HL-60 (cell line): Measurements from ENCODE around the gene OGDH.
A peak's percentile ranks its signal among the peaks of the same experiment; 100 is the strongest.

Source experiments
- CTCF ChIP-seq: IDR thresholded peaks from one replicate; pipeline ENCODE4 v1.5.1; 2011; ENCODE audit warnings: low read length, control low read depth, inconsistent platforms; ENCODE audit not compliant: insufficient read depth
- GABPA ChIP-seq: IDR thresholded peaks from 2 replicates; pipeline ENCODE4 v1.6.1; 2012; ENCODE audit warnings: low read depth
- POLR2AphosphoS5 ChIP-seq: IDR thresholded peaks from 2 replicates; pipeline ENCODE4 v1.6.1; 2012; ENCODE audit warnings: low read depth
- REST ChIP-seq: IDR thresholded peaks from 2 replicates; pipeline ENCODE4 v1.6.1; 2012; ENCODE audit warnings: low read depth; ENCODE audit not compliant: insufficient replicate concordance

GRCh38 chr7:44631458-44632115 is 25.2 kb downstream of the OGDH start:
- TF ChIP-seq CTCF (no peak), POLR2AphosphoS5 (peak; percentile 19; the same call in 1 of the 2 replicates), GABPA (no peak), REST (no peak)
